ENCODE measurements around the gene MRPS16. TPM values are rescaled to one million over a fixed set of nuclear protein-coding genes. Genes with fewer than 3 reads are reported as not detected.
A peak's percentile ranks its signal among the peaks of the same experiment; 100 is the strongest.

Gene MRPS16
- 148 and 175 TPM in 2 replicates for total RNA-seq (2021)
- percentile 97 among the genes with signal in this experiment for Bru-seq, nascent RNA
- BruChase-seq, experiment 1, labeled RNA remaining after a 2-hour chase, result percentile 99 among the genes with signal in this experiment
- BruChase-seq, experiment 2, labeled RNA remaining after a 6-hour chase, result percentile 100 among the genes with signal in this experiment
- long read RNA-seq, transcript MRPS16-201 (3 exons, 866 nt), result minor isoform, 6 of 305 reads
- long read RNA-seq, transcript MRPS16-202 (3 exons, 2,634 nt), result major isoform, 191 of 305 reads
- long read RNA-seq, partial matches to known transcripts, result 7 of 305 reads
- long read RNA-seq, other reads (novel, unspliced or antisense), result 96 of 305 reads

GRCh38 chr10:73252445-73253224, at the start of gene MRPS16:
Gene MRPS16, minus strand, starts transcription at chr10:73252644. Its CDS starts 162 bp downstream, at chr10:73252482.
- Histone ChIP-seq H3K27ac (peak within 1 kb of the TSS; percentile 80), H3K9me2 (ENCODE audit: insufficient read depth) (no peaks in the 10 kb centered on the region), H3K4me3 (peak within 1 kb of the TSS; percentile 70), H3K9me3 (ENCODE audit: insufficient read depth, low read depth) (no peaks in the 10 kb centered on the region), H3K27me3 (ENCODE audit: insufficient read depth, low read depth) (no peaks in the 10 kb centered on the region), H3K4me2 (peak within 1 kb of the TSS; percentile 98), H2AFZ (peak within 1 kb of the TSS; percentile 93), H3K79me2 (ENCODE audit: low read depth) (peaks cover 61% of the 10 kb centered on the region), H4K20me1 (ENCODE audit: insufficient read depth) (no peaks in the 10 kb centered on the region), H3K4me1 (replicated peaks; ENCODE audit: insufficient read depth) (peaks cover 37% of the 10 kb centered on the region), H3F3A (ENCODE audit: insufficient read depth, low read depth) (peaks cover 46% of the 10 kb centered on the region), H3K36me3 (ENCODE audit: low read depth) (peaks cover 22% of the 10 kb centered on the region; the same call in 1 of the 2 replicates)
- ChIA-PET POLR2A (ENCODE audit: unreplicated experiment) (interaction anchor here (0.5 to 0.6 kb wide), 5 partner anchors 103 to 747 kb away, joined by 3 to 13 read pairs (median 5); partner anchors contain the start of gene CFAP70), CTCF (interaction anchor here (0.7 to 1.3 kb wide), 2 partner anchors 7 to 11 kb away, joined by 3 to 6 read pairs; no protein-coding TSS in a partner anchor)
- intact Hi-C loops (cut with micrococcal nuclease; ENCODE audit: unreplicated experiment), result loop anchor here (1.0 kb wide), 1 partner anchor 244 kb away; the partner anchor contains the start of gene PPP3CB
- BruUV-seq (replicated peaks), result TSS peak; percentile 67
- peak; percentile 93 to 95 for DNase-seq
- TF ChIP-seq EZH2 (IDR thresholded peaks at IDR 0.05; ENCODE audit: low read depth) (no peak), CTCF (conservative IDR thresholded peaks at IDR 0.05) (0 out of 2 replicates have a peak, but pooled peaks have one; percentile 6)

DNA sequence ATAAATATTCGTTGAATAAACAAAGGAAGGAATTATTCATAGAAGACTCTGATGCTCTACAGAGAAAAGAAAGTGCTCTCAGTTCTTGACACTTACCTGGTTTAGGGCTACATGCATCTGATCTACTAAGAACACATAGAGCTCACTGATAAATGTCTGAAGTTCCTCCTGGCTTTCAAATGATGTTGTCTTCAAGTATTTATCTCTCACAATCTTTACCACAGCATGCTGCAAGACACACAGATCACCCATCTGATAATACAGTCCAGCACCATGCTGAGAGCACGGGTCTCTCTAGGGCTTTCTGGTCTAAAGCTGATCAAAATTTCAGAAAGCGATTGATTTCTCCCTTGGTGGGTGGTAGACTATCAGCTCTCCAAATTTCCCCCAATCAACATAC, 44.5 kb upstream of the MRPS16 start:
- H3K4me3 ChIP-seq, result no peak overlapping the region
- H2AFZ ChIP-seq, result no peak overlapping the region
- H4K20me1 ChIP-seq (ENCODE audit: insufficient read depth), result no peaks in the 10 kb centered on the region
- BruUV-seq (replicated peaks), result no TSS peak
- H3K4me1 ChIP-seq (replicated peaks; ENCODE audit: insufficient read depth), result no peaks in the 10 kb centered on the region
- H3F3A ChIP-seq (ENCODE audit: insufficient read depth, low read depth), result no peaks in the 10 kb centered on the region
- H3K27me3 ChIP-seq (ENCODE audit: insufficient read depth, low read depth), result no peaks in the 10 kb centered on the region
- CTCF ChIA-PET, result no interaction called here
- intact Hi-C loops (cut with micrococcal nuclease; ENCODE audit: unreplicated experiment), result no loop called here
- H3K9me3 ChIP-seq (ENCODE audit: insufficient read depth, low read depth), result peaks cover 4% of the 10 kb centered on the region; the same call in 1 of the 2 replicates
- no peak for TF ChIP-seq CTCF (conservative IDR thresholded peaks at IDR 0.05)
- TF ChIP-seq EZH2 (IDR thresholded peaks at IDR 0.05; ENCODE audit: low read depth), result no peak
- POLR2A ChIA-PET (ENCODE audit: unreplicated experiment), result no interaction called here
- H3K27ac ChIP-seq, result no peak overlapping the region
- no peaks in the 10 kb centered on the region for H3K36me3 ChIP-seq (ENCODE audit: low read depth)
- H3K79me2 ChIP-seq (ENCODE audit: low read depth), result no peaks in the 10 kb centered on the region
- H3K4me2 ChIP-seq, result no peak overlapping the region
- no peak for DNase-seq
- no peaks in the 10 kb centered on the region for H3K9me2 ChIP-seq (ENCODE audit: insufficient read depth)

DNA sequence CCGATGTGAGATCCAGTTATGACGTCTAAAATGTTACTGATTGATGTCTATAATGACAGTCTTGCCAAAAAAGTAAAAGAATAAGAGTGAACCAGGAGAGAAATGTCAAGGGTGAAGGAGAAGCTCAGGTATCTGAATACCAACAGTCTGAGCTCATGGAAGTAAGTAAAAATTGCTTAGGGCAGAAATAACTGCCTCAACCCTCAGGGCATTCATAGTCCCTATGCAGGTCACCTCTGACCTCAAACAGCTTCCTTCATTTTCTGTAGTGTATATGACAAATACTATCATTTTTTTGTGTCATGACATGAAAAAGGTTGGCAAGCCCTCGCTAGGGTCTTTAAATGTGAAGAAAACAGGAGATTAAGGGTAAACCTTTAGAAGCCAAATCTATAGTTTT, 41.0 kb upstream of the MRPS16 start:
- Histone ChIP-seq H3K4me3 (no peak overlapping the region), H3K79me2 (ENCODE audit: low read depth) (no peaks in the 10 kb centered on the region), H2AFZ (no peak overlapping the region), H3K9me3 (ENCODE audit: insufficient read depth, low read depth) (peaks cover 4% of the 10 kb centered on the region; the same call in 1 of the 2 replicates), H3K4me2 (no peak overlapping the region), H3K36me3 (ENCODE audit: low read depth) (no peaks in the 10 kb centered on the region), H3K27ac (no peak overlapping the region), H3F3A (ENCODE audit: insufficient read depth, low read depth) (no peaks in the 10 kb centered on the region), H3K27me3 (ENCODE audit: insufficient read depth, low read depth) (no peaks in the 10 kb centered on the region), H3K4me1 (replicated peaks; ENCODE audit: insufficient read depth) (no peaks in the 10 kb centered on the region), H4K20me1 (ENCODE audit: insufficient read depth) (no peaks in the 10 kb centered on the region), H3K9me2 (ENCODE audit: insufficient read depth) (no peaks in the 10 kb centered on the region)
- ChIA-PET POLR2A (ENCODE audit: unreplicated experiment) (interaction anchor here (0.5 to 0.6 kb wide), 2 partner anchors 30 to 65 kb away, joined by 4 read pairs; partner anchors contain the start of gene CFAP70), CTCF (no interaction called here)
- intact Hi-C loops (cut with micrococcal nuclease; ENCODE audit: unreplicated experiment), result no loop called here
- no TSS peak for BruUV-seq (replicated peaks)
- no peak for TF ChIP-seq EZH2 (IDR thresholded peaks at IDR 0.05; ENCODE audit: low read depth)
- TF ChIP-seq CTCF (conservative IDR thresholded peaks at IDR 0.05), result no peak
- DNase-seq, result no peak
